ENCODE data around the gene PRR15.
A peak's percentile ranks its signal among the peaks of the same experiment; 100 is the strongest.

The PRR15 gene

GRCh38 chr7:29572558-29572957, 8.9 kb downstream of the PRR15 start:
- no peak for DNase-seq

GRCh38 chr7:29573567-29573966, 9.9 kb downstream of the PRR15 start:
- DNase-seq = no peak

DNA sequence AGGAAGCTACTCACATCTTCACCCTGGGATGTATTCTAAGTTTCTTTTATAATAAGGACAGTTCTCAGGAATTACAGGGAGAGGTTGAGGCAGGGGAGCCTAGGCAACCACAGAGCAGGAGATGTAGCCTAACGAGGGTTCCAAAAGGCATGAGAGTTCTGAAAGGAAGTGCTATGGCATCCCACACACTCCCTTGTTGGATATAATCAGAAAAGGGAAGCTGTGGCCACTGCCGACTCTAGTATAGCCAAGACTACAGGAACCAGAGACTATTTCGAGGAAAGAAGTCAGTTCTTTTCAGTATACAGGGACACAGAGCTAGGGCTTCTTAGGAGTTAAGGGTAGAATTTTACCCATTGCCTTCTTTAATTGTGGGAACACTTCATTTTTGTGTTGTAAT, 11.0 kb downstream of the PRR15 start:
- no peak for DNase-seq

GRCh38 chr7:29587195-29587808, 23.7 kb downstream of the PRR15 start:
- DNase-seq = no peak

DNA sequence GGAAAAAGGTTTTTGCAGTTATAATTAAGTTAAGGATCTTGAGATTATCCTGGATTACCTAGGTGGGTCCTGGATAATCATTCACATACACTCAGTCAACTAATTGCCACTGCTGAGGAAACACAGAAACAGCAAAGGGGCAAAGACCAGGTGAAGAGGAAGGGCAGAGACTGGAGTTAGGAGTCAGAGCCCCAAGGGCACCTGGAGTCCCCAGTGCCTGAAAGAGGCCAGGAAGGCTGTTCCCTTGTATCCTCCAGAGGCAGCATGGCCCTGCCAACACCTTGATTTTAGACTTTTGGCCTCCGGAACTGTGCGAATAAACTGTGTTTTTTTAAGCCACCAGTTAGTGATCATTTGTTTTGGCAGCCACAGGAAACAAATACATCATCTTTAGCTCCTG, 24.6 kb downstream of the PRR15 start:
- no peak for DNase-seq

GRCh38 chr7:29588900-29589696, 25.5 kb downstream of the PRR15 start:
- peak; percentile 29 for DNase-seq

DNA sequence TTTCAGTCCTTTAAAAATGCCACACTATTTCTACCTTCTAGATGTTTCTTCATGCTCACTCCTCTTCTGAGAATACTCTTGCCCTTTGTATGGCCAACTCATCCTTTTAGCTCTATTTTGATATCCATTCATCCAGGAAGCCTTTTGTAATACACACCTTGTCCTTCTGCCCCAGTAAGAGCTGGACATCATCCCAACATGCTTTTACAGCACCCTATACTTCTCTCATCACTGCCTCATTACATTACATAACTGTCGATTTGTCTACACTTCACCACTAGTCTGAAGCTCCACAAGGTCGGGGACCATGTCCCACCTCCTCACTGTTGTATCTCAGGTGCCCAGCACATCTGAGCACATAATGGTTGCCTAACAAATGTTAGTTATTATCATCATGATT, 29.2 kb downstream of the PRR15 start:
- DNase-seq = no peak

DNA sequence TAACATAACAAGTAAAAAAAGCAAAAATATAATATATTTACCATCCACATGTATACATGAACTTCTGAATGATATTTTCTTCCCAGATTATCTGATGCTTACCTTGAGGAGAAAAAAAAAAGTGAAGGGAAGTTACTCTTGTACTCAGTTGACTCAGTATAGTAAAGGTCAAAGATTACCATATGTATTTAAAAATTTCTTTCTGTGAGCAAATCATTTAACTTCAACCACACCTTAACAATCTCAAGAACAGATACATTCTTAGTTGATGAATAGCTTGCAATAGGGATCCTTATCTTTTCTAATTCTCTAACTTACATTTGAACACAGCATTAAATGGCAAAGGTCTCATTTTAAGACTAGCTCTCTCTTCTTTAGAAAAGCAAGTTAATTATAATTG, 29.8 kb downstream of the PRR15 start:
- no peak for DNase-seq

GRCh38 chr7:29596593-29597178, 33.1 kb downstream of the PRR15 start:
- DNase-seq = no peak

GRCh38 chr7:29597266-29597665, 33.6 kb downstream of the PRR15 start:
- DNase-seq = no peak

DNA sequence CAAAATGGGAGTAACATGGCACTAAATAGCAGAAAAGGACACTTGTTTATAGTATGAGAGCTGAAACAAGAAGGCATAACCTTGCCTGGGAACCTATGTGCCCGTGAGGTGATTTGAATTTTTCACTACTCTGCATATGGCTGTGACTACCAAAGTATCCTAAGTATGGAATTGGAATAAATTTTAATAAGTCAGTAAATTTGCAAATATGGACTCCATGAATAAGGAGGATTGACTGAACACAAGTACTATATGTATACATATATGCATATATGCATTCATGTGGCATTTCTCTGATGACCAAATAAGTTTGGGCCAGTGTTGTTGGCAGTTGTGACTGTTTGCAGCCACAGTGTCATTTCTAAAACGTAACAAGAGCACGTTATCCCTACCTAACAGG, 34.5 kb downstream of the PRR15 start:
- no peak for DNase-seq

DNA sequence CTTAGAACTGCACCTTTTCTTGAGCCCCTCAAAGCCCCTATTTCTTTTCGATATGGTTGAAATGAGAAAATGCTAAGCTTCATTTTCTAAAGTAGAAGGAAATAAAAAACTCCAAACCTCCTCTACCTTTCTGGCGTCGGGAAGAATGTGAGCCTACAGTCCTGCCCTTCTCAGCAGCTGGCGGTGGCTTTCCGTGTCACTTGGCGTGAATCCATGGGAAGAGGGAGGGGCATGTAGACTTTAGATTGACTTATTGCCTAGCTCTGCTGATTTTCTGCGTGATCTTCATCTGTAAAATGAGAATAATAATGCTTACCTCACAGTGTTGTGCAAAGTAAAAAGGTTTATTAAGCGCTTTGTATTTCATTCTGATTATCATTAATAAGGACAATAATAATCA, 35.0 kb downstream of the PRR15 start:
- peak; percentile 56 for DNase-seq

DNA sequence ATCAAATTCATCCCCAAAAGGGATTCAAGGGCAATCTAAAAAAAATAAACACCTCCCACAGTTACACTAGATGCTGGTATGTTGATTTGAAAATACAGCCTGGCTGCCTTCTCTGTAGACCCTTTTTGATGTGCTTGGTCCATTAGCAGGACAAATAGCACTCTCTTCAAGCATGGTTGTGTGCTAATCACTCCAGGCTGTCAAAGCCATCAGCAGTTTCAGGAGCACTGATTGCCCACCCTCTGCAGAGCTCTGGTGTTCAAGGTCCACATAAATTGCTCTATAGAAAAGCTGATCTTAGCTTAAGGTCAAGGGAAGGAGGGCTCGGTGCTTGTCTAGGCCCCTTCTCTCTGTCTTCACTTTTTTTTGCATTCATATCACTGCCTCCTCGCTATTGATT, 35.4 kb downstream of the PRR15 start:
- no peak for DNase-seq

GRCh38 chr7:29600661-29601060, 37.0 kb downstream of the PRR15 start:
- no peak for DNase-seq

- no peak for DNase-seq
These were observed 40.4 kb downstream of the PRR15 start for GRCh38 chr7:29604052-29604451.

DNA sequence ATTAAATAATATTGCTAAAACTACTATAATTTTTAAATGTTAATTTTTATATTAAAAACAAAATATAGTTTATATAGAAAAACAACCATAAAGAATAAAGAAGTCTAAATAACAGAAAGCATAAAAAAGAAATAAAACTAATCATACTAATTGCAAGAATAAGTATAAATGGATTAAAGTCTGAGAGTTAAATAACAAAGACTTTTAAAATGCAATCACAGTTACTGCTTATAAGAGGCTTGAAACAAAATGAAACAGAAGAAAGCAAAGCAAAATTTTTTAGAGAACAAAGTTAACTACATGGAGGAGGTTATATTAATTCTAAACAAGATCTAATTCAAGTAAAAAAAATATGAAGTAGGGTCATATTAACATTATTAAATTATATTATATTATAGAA, 41.1 kb downstream of the PRR15 start:
- DNase-seq = no peak

- no peak for DNase-seq
These were observed 42.0 kb downstream of the PRR15 start for GRCh38 chr7:29605671-29606070.

GRCh38 chr7:29606287-29606721, 42.7 kb downstream of the PRR15 start:
- no peak for DNase-seq

GRCh38 chr7:29606830-29607229, 43.2 kb downstream of the PRR15 start:
- no peak for DNase-seq

DNA sequence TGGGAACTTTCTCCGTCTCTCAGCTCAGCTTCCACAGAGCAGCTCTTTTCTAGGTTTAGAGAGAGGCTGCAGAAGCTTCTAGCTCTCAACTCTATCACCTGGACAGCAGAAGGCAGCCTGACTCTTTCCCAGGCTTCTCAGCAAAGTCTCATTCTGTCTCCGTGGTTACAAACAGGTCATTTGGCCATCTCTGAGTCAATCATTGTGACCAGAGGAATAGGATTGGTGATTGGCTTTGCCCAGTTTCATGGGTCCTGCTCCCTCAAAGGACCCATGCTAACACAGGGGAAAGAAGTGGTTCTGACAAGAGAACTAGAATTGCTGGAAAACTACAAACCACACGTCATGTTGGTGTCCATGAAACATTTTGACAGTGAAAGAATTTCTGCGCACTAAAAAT, 43.6 kb downstream of the PRR15 start:
- DNase-seq = no peak

GRCh38 chr7:29607889-29608288, 44.3 kb downstream of the PRR15 start:
- DNase-seq = no peak

GRCh38 chr7:29609162-29610037, 45.8 kb downstream of the PRR15 start:
- DNase-seq = no peak

DNA sequence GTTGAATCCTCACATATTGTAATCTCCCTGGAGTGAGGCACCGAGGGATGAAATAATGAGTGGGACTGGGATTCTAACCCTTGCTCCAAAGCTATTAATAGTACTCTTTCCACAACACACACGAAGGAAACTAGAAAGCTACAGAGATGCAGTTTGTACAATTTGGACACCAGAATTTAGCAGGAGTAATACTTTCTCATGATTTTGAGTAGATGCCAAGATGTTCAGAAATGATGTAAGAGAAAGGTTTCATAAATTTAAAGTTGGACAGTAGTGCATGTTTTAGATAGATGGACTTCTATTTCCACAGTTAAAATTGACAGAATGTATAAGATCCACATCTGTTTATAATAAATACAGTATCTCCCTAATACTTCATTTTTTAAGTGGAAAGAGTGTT, 46.5 kb downstream of the PRR15 start:
- no peak for DNase-seq

All from NCI-H2171 treated with DMSO at 0.1 percent for 48 hours (cell line).